Measurements from ENCODE around the gene NR1H2.
A peak's percentile ranks its signal among the peaks of the same experiment; 100 is the strongest.

Gene NR1H2

GRCh38 chr19:50417111-50418081 lies 41.1 kb downstream of the NR1H2 start:
- Mint-ChIP-seq H3K4me1 (ENCODE audit: low read depth) (peaks cover 24% of the 10 kb centered on the region), H3K36me3 (ENCODE audit: low read depth) (peaks cover 23% of the 10 kb centered on the region), H3K27me3 (peaks cover 16% of the 10 kb centered on the region), H3K9me3 (no peaks in the 10 kb centered on the region), H3K4me3 (no peak overlapping the region), H3K27ac (no peak overlapping the region)

- Mint-ChIP-seq H3K27ac (peak within 1 kb of the TSS; percentile 73), H3K9me3 (no peaks in the 10 kb centered on the region), H3K4me3 (peak within 1 kb of the TSS; percentile 79)
Observed at GRCh38 chr19:50418176-50419021, 42.1 kb downstream of the NR1H2 start, which contains the start of gene SPIB. Gene SPIB, plus strand, starts transcription at chr19:50418938. Its CDS starts 25 bp downstream, at chr19:50418963.

GRCh38 chr19:50419022-50419579 lies 42.8 kb downstream of the NR1H2 start:
- Mint-ChIP-seq H3K4me1 (ENCODE audit: low read depth) (peaks cover 24% of the 10 kb centered on the region), H3K27ac (peak overlapping the region; percentile 73), H3K4me3 (peak overlapping the region; percentile 79), H3K27me3 (peaks cover 16% of the 10 kb centered on the region), H3K36me3 (ENCODE audit: low read depth) (peaks cover 17% of the 10 kb centered on the region), H3K9me3 (no peaks in the 10 kb centered on the region)

More at GRCh38 chr19:50418176-50419021, 42.1 kb downstream of the NR1H2 start, which contains the start of gene SPIB:
- H3K27me3 Mint-ChIP-seq: peaks cover 16% of the 10 kb centered on the region
- peaks cover 14% of the 10 kb centered on the region for H3K36me3 Mint-ChIP-seq (ENCODE audit: low read depth)
- peaks cover 24% of the 10 kb centered on the region for H3K4me1 Mint-ChIP-seq (ENCODE audit: low read depth)

GRCh38 chr19:50419580-50420035 lies 43.4 kb downstream of the NR1H2 start:
- H3K36me3 Mint-ChIP-seq (ENCODE audit: low read depth): peaks cover 18% of the 10 kb centered on the region
- H3K9me3 Mint-ChIP-seq: no peaks in the 10 kb centered on the region
- peaks cover 24% of the 10 kb centered on the region for H3K4me1 Mint-ChIP-seq (ENCODE audit: low read depth)
- H3K27ac Mint-ChIP-seq: peak overlapping the region; percentile 73
- peak overlapping the region; percentile 79 for H3K4me3 Mint-ChIP-seq
- peaks cover 16% of the 10 kb centered on the region for H3K27me3 Mint-ChIP-seq

- H3K27me3 Mint-ChIP-seq: peaks cover 16% of the 10 kb centered on the region
- H3K36me3 Mint-ChIP-seq (ENCODE audit: low read depth): peaks cover 18% of the 10 kb centered on the region
- H3K4me1 Mint-ChIP-seq (ENCODE audit: low read depth): peaks cover 24% of the 10 kb centered on the region
- H3K9me3 Mint-ChIP-seq: no peaks in the 10 kb centered on the region
- peak overlapping the region; percentile 79 for H3K4me3 Mint-ChIP-seq
- peak overlapping the region; percentile 29 for H3K27ac Mint-ChIP-seq
Observed at GRCh38 chr19:50420127-50420526, 43.9 kb downstream of the NR1H2 start.

- Mint-ChIP-seq H3K4me1 (ENCODE audit: low read depth) (peaks cover 24% of the 10 kb centered on the region), H3K4me3 (peak overlapping the region; percentile 79), H3K27ac (no peak overlapping the region), H3K27me3 (peaks cover 16% of the 10 kb centered on the region), H3K36me3 (ENCODE audit: low read depth) (peaks cover 18% of the 10 kb centered on the region), H3K9me3 (no peaks in the 10 kb centered on the region)
Observed at GRCh38 chr19:50420808-50421207, 44.6 kb downstream of the NR1H2 start.

- Mint-ChIP-seq H3K4me1 (ENCODE audit: low read depth) (peaks cover 24% of the 10 kb centered on the region), H3K36me3 (ENCODE audit: low read depth) (peaks cover 18% of the 10 kb centered on the region), H3K27me3 (peaks cover 16% of the 10 kb centered on the region), H3K9me3 (no peaks in the 10 kb centered on the region), H3K4me3 (no peak overlapping the region), H3K27ac (no peak overlapping the region)
Observed at GRCh38 chr19:50422397-50423278, 46.4 kb downstream of the NR1H2 start.

GRCh38 chr19:50423279-50424113 lies 47.2 kb downstream of the NR1H2 start:
- Mint-ChIP-seq H3K9me3 (no peaks in the 10 kb centered on the region), H3K27me3 (peaks cover 16% of the 10 kb centered on the region), H3K4me1 (ENCODE audit: low read depth) (peaks cover 21% of the 10 kb centered on the region), H3K36me3 (ENCODE audit: low read depth) (peaks cover 18% of the 10 kb centered on the region), H3K27ac (no peak overlapping the region), H3K4me3 (no peak overlapping the region)

GRCh38 chr19:50425581-50425980 lies 49.3 kb downstream of the NR1H2 start:
- Mint-ChIP-seq H3K4me3 (no peak overlapping the region), H3K27me3 (peaks cover 9% of the 10 kb centered on the region), H3K4me1 (ENCODE audit: low read depth) (peaks cover 11% of the 10 kb centered on the region), H3K36me3 (ENCODE audit: low read depth) (peaks cover 8% of the 10 kb centered on the region), H3K27ac (no peak overlapping the region), H3K9me3 (no peaks in the 10 kb centered on the region)

GRCh38 chr19:50427318-50427925 lies 51.2 kb downstream of the NR1H2 start:
- no peak overlapping the region for H3K27ac Mint-ChIP-seq
- peaks cover 15% of the 10 kb centered on the region for H3K27me3 Mint-ChIP-seq
- H3K36me3 Mint-ChIP-seq (ENCODE audit: low read depth): peaks cover 5% of the 10 kb centered on the region
- no peaks in the 10 kb centered on the region for H3K9me3 Mint-ChIP-seq
- no peak overlapping the region for H3K4me3 Mint-ChIP-seq
- H3K4me1 Mint-ChIP-seq (ENCODE audit: low read depth): peaks cover 19% of the 10 kb centered on the region

GRCh38 chr19:50427997-50428425 lies 51.8 kb downstream of the NR1H2 start:
- no peaks in the 10 kb centered on the region for H3K9me3 Mint-ChIP-seq
- H3K4me1 Mint-ChIP-seq (ENCODE audit: low read depth): peaks cover 21% of the 10 kb centered on the region
- H3K27ac Mint-ChIP-seq: no peak overlapping the region
- H3K4me3 Mint-ChIP-seq: peak overlapping the region; percentile 17
- peaks cover 5% of the 10 kb centered on the region for H3K36me3 Mint-ChIP-seq (ENCODE audit: low read depth)
- H3K27me3 Mint-ChIP-seq: peaks cover 17% of the 10 kb centered on the region

GRCh38 chr19:50428772-50429463 lies 52.7 kb downstream of the NR1H2 start:
- Mint-ChIP-seq H3K4me1 (ENCODE audit: low read depth) (peaks cover 24% of the 10 kb centered on the region), H3K27me3 (peaks cover 21% of the 10 kb centered on the region), H3K27ac (no peak overlapping the region), H3K4me3 (no peak overlapping the region), H3K9me3 (no peaks in the 10 kb centered on the region), H3K36me3 (ENCODE audit: low read depth) (peaks cover 3% of the 10 kb centered on the region)

Measured in stimulated activated naive CD8-positive, alpha-beta T cell treated with anti-CD3 and anti-CD28 coated beads, Interleukin-15, Interleukin-2, amounts not matched to agents 100 ng/mL and 50 ng/mL, for 24 hours (primary cell).